Activated gamma-delta T cell treated with anti-CD3 and anti-CD28 coated beads, Interleukin-2, amount 50 U/mL, for 16 hours (primary cell): Measurements from ENCODE around the gene CABLES1.
"Not testable (repeated sequence)": the region's sequence is repeated elsewhere in the genome, so short reads cannot be mapped to it uniquely, and the experiment has no call there.

Experiments used
- DNase-seq: peaks from one replicate; pipeline ENCODE4 v3.0.0-alpha.2; 2020; ENCODE audit warnings: low read depth

The CABLES1 gene

GRCh38 chr18:23266717-23267446 lies 131.6 kb downstream of the CABLES1 start:
- no peak for DNase-seq

GRCh38 chr18:23267447-23267776 lies 132.1 kb downstream of the CABLES1 start:
- no peak for DNase-seq

- no peak for DNase-seq
Measured at GRCh38 chr18:23268641-23269040, 133.4 kb downstream of the CABLES1 start.

- DNase-seq: not testable (repeated sequence)
Measured at GRCh38 chr18:23269068-23269467, 133.8 kb downstream of the CABLES1 start.

DNA sequence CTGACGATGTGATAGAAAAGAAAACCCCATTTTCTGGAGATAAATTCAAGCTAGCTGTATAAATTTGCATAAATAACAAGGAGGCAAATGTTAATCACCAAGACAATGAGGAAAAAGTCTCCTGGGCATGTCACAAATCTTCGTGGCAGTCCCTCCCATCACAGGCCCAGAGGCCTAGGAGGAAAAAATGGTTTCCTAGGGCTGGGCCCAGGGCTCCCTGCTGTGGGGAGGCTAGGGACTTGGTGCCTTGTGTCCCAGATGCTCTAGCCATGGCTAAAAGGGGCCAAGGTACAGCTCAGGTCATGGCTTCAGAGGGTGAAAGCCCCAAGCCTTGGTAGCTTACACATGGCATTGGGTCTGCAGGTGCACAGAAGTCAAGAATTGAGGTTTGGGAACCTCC lies 134.6 kb downstream of the CABLES1 start:
- DNase-seq: no peak

- DNase-seq: no peak
Measured at GRCh38 chr18:23270986-23271680, 135.8 kb downstream of the CABLES1 start.

DNA sequence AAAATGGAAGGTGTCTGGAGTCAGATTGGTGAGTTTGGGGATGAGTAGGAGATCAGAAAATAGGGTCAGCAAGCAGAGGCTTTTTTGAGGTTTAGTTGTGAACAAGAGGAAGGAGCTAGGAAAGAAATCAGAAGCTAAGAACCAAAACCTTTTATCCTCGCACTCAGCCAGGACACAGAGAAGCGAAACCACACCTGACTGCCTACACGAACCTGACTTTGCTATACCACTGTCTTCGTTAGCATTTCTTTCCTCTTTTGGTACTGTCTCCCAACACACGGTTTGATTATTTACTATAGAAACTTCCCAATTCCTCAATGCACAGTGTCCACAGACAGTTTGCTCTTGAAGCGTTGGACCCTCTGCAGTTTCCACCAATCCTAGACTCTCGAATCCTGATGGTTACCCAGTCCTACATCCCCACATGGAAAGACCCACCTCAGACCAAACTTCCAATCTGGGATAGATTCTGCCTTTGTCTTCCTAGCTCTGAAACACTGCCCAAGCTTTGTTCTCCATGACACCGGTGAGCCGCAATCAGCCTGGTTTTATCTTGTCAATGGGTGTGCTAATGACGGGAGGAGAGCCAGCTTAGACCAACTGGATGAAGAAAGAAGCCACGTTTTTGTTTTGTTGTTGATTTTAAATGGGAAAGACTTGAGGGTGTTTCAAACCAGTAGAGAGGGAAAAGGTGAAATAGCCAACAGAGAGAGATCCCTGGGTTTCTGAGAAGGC lies 137.4 kb downstream of the CABLES1 start:
- no peak for DNase-seq

DNA sequence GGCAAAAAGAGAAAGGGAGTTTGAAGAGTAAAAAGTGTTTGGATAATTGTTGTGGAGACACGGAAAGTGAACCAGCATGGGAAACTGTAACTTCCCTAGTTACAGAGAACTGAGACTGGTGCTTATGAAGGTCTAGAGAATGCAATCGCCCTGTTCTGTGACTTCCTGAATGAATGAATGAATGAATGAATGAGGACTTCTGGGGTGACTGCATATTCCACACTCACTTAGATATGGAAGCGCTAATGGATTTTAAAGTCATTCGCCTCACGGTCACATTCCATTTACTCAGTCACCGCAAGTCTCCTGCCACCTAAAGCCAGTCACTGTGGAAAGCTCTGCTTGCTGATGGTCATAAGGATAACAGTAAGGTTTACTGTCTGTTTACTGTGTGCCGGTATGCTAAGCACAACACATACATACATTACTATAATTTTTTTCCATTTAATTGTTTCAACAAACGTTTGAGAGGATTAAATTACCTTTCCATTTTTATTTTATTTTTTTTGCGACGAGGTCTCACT lies 138.2 kb downstream of the CABLES1 start:
- DNase-seq: no peak

DNA sequence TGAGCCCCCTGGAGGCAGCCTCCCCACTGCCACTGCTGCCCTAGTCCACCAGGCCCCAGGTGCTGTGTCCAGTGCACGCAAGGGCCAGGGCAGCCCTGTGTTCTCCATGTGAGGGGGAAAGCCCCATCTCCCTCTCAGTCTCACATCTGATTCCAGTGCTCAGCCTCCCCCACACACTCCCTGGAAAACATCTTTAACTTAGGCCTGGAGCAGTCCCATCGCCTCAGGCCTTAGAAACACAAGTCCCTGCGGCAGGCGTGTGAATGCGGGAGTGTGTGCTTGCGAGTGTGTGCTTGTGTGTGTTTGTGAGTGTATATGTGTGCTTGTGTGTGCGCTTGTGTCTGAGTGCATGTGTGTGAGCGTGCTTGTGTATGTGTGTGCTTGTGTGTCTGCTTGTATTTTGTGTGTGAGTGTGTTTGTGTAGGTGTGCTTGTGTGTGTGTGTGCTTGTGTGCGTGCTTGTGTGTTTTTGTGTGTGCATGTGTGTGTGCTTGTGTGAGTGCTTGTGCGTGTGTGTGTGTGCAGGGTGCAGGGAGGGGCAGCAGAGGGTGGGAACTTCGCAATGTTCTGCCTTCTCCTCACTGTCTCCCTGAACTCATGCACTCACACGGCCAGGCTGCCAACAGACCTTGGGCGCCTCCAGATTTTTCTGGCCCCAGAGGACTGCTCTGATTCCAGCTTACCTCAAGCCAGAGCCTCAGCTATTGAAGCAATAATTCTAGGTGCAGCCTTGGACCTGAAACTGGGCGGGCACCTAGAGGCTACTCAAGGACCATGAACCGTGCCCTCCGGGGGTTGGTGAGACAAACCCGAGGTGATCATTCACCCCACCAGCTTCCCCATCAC lies 139.6 kb downstream of the CABLES1 start:
- no peak for DNase-seq

- no peak for DNase-seq
Measured at GRCh38 chr18:23276451-23276850, 141.2 kb downstream of the CABLES1 start.

GRCh38 chr18:23277399-23277798 lies 142.1 kb downstream of the CABLES1 start:
- DNase-seq: no peak

DNA sequence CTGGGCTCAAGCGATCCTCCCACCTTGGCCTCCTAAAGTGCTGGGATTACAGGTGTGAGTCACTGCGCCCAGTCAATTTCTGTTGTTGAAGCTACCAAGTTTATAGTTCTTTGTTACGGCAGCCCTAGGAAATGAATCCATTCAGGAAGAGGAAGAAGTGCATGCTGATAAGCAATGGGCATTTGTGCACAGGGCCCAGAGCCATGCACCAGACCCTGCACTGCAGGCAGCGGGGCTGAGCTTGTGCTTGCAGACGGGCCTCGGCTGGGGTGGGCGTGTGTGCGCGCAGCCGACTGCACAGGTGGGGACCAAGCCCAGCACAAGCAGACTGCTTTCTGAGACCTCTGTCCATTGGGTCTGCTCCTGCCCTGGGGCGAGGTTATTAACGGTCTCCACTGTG lies 144.6 kb downstream of the CABLES1 start:
- DNase-seq: no peak

DNA sequence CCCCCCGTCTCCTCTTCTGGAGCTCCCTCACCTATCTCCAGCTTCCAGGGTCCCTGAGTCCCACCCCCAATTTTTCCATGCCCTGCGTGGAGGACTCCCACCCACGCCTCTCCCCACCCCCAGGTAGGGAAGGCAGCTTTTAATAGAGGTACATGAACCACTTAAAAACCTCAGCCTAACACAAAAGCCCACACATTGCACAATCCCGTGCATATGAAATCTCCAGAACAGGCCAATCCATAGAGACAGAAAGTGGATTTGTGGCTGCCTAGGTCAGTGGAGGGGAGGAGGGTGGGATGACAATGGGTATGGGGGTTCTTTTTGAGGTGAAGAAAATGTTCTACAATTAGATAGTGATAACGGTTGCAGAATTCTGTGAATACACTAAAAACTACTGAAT lies 145.6 kb downstream of the CABLES1 start:
- no peak for DNase-seq

GRCh38 chr18:23281626-23282436 lies 146.5 kb downstream of the CABLES1 start:
- DNase-seq: no peak

DNA sequence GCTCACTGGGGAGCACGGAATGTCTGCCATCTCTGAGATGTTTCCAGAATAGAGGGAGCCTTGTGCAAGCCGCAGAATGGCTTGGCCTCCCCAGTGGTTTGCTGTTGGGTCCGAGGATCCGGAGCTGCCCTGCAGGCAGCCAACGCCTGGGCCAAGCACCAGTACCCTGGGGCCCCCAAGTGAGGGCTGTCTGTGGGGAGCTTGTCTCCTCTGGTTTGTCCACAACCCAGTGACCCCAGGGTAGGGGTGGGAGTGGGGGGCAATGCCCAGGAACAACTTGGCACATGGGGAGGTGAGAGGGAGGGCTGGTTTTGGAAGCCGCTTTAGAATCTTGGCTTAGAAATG lies 147.1 kb downstream of the CABLES1 start:
- DNase-seq: no peak

- DNase-seq: no peak
Measured at GRCh38 chr18:23283916-23284430, 148.7 kb downstream of the CABLES1 start.

DNA sequence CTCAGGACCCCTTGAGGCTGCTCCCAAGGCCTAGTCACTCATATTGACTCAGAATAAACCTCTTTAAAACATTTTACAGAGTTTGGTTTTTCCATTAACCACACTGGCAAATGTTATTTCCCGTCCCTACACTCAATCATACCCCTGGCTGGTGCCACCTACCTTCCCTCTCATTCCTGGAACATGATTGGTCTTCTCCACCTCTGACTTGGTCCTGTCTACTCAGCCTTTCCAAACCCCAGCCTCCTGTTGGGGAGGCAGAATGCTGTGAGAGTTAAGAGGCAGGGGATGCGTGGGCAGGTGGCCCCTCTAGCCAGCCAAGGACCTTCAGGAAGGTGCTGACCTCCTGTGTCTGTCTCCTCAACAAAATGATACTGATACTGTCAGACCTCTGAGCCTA lies 149.3 kb downstream of the CABLES1 start:
- no peak for DNase-seq

DNA sequence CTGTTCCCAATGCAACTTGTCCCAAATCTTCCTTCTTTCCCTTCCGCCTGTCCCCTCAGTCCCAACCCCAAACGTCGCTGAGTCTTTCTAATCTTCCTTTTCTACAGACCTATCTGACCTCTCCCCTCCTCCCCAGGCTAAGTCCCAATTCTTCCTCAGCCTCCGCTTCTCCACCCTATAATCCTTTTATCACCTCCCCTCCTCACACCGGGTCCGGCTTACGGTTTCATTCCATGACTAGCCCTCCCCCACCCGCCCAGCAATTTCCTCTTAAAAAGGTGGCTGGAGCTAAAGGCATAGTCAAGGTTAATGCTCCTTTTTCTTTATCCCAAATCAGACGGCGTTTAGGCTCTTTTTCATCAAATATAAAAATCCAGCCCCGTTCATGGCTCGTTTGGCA lies 150.3 kb downstream of the CABLES1 start:
- not testable (repeated sequence) for DNase-seq

GRCh38 chr18:23291456-23292205 lies 156.3 kb downstream of the CABLES1 start:
- no peak for DNase-seq

DNA sequence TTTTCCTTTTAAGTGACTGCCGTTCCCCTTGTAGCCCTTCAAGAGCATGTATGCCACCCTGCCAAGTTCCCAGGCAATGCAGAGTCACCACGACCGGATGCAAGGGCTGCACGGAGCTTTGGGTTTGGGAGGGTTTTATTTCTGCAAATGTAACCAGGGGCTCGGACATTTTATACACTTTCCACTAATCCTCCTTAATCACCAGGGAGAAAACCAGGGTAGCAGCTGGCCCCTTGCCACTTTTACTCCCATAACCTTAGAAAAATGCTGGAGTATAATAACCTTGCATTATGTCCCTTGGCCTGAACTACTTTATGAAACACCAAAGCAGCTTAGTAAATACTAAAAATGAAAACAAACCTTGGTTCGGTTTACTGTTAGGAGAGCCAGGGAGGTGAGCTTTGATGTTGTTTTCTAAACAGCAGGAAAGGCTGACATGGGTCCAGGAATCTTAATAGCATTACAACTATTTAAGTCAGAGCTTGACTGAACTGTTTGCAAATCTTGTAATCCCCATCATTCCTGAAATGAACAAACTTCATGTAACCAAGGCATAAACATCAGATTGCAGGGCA lies 165.0 kb downstream of the CABLES1 start:
- DNase-seq: no peak
